AG04450 (cell line): ENCODE results near the gene ZC3H12C. TPM values are rescaled to one million over a fixed set of nuclear protein-coding genes. Genes with fewer than 3 reads are reported as not detected.

Experiments used
- CTCF ChIA-PET: fragments of 300-600, 350-600 bp; formaldehyde crosslinking; extraction: SDS; loops from one replicate; lab custom pipeline; 2022; ENCODE audit warnings: antibody characterized with exemption, inconsistent platforms; lab: Charles Lee
- POLR2A ChIA-PET: fragments of 350-600 bp; formaldehyde crosslinking; extraction: SDS; loops from one replicate; lab custom pipeline; 2021; ENCODE audit warnings: antibody characterized with exemption, inconsistent platforms; lab: Yijun Ruan, JAX
- DNase-seq: peaks from one replicate; pipeline ENCODE4 v3.0.0-alpha.2; 2011; ENCODE audit warnings: low read depth, low spot score
- H3K27ac ChIP-seq: one replicate; pipeline ENCODE4 v1.5.1; 2012; ENCODE audit warnings: low read depth, low read length, control low read depth
- H3K27me3 ChIP-seq: one replicate; pipeline ENCODE4 v1.6.0; 2012; ENCODE audit warnings: low read length; ENCODE audit not compliant: control insufficient read depth, insufficient read depth
- H3K4me3 ChIP-seq: 2 replicates; pipeline ENCODE4 v1.5.1; 2011; ENCODE audit warnings: mild to moderate bottlenecking, low read depth, low read length, control low read depth
- H3K9me3 ChIP-seq: 2 replicates; pipeline ENCODE4 v1.5.1; 2012; ENCODE audit warnings: low read length; ENCODE audit not compliant: control insufficient read depth, insufficient read depth
- polyA plus RNA-seq: library from polyadenylated mRNA; depleted of rRNA; stranded (reverse); fragments of >200 nt; gene quantifications from 2 replicates; pipeline ENCODE4 v1.2.3, GENCODE V29; 2011
- TF ChIP-seq, protein P1 (sequence below): IDR thresholded peaks from 2 replicates; pipeline ENCODE4 v1.5.1; 2011; ENCODE audit warnings: low read depth, low read length, control low read depth, inconsistent platforms

ZC3H12C gene
- polyA plus RNA-seq, 1 experiment: 10.9 TPM

GRCh38 chr11:110182886-110183285 is 89.7 kb downstream of the ZC3H12C start:
- CTCF ChIA-PET: no interaction called here
- DNase-seq: no peak
- H3K27me3 ChIP-seq: no peaks in the 10 kb centered on the region
- TF ChIP-seq, protein P1, sequence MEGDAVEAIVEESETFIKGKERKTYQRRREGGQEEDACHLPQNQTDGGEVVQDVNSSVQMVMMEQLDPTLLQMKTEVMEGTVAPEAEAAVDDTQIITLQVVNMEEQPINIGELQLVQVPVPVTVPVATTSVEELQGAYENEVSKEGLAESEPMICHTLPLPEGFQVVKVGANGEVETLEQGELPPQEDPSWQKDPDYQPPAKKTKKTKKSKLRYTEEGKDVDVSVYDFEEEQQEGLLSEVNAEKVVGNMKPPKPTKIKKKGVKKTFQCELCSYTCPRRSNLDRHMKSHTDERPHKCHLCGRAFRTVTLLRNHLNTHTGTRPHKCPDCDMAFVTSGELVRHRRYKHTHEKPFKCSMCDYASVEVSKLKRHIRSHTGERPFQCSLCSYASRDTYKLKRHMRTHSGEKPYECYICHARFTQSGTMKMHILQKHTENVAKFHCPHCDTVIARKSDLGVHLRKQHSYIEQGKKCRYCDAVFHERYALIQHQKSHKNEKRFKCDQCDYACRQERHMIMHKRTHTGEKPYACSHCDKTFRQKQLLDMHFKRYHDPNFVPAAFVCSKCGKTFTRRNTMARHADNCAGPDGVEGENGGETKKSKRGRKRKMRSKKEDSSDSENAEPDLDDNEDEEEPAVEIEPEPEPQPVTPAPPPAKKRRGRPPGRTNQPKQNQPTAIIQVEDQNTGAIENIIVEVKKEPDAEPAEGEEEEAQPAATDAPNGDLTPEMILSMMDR: no peak
- H3K9me3 ChIP-seq: no peaks in the 10 kb centered on the region
- POLR2A ChIA-PET: no interaction called here
- no peak overlapping the region for H3K4me3 ChIP-seq
- H3K27ac ChIP-seq: no peak overlapping the region

DNA sequence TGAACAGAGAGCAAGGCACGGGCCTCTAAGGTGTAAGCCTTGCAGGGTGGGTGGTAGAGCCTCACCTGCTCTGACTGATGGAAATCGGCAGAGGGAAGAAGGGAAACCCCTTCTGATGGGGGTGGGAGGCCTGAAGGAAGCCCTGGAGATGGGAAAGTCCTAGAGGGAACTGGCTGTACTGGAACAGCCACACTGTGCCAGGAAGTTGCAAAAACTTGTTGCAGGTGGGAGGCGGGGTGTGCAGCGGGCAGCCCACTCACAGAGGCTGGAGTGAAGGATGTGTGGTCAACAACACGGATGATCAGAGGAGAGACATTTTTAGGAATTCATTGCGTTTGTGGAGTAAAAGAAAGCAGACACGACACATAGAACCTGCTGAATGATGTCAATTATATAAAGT is 91.3 kb downstream of the ZC3H12C start:
- Histone ChIP-seq H3K4me3 (no peak overlapping the region), H3K9me3 (no peaks in the 10 kb centered on the region), H3K27me3 (no peaks in the 10 kb centered on the region), H3K27ac (no peak overlapping the region)
- TF ChIP-seq, protein P1: no peak
- ChIA-PET POLR2A (no interaction called here), CTCF (no interaction called here)
- no peak for DNase-seq

DNA sequence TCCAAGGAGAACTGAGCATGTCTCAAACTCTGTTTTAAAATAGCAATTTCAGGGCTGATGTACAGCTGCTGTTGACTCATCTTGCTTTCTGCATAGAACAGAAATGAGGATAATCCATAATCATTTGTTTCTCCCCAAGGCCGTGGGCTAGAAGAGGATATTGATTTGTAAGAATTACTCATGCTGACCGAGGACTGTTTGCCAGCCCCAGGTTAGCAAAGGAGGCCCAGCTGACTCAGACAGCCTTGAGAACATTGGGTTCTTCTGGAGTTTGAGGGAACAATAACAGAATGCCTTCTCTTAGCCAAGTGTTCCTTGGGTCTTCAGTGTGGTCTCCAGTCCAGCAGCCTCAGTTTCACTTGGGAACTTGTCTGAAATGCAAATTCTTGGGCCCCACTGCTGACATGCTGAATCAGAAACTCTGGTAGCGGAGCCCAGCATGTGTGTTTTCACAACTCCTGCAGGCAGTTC is 92.0 kb downstream of the ZC3H12C start:
- POLR2A ChIA-PET: no interaction called here
- Histone ChIP-seq H3K27me3 (no peaks in the 10 kb centered on the region), H3K9me3 (no peaks in the 10 kb centered on the region), H3K4me3 (no peak overlapping the region), H3K27ac (peak overlapping the region; percentile 21)
- CTCF ChIA-PET: interaction anchor here (1.6 kb wide), 1 partner anchor 12 kb away, joined by 5 read pairs; no protein-coding TSS in a partner anchor
- no peak for DNase-seq
- TF ChIP-seq, protein P1: no peak

- no peaks in the 10 kb centered on the region for H3K27me3 ChIP-seq
- CTCF ChIA-PET: interaction anchor here (1.6 kb wide), 1 partner anchor 12 kb away, joined by 5 read pairs; no protein-coding TSS in a partner anchor
- TF ChIP-seq, protein P1: no peak
- no peaks in the 10 kb centered on the region for H3K9me3 ChIP-seq
- H3K27ac ChIP-seq: no peak overlapping the region
- H3K4me3 ChIP-seq: no peak overlapping the region
- POLR2A ChIA-PET: no interaction called here
- no peak for DNase-seq
Observed at GRCh38 chr11:110185599-110185998, 92.4 kb downstream of the ZC3H12C start.

GRCh38 chr11:110186456-110186855 is 93.3 kb downstream of the ZC3H12C start:
- CTCF ChIA-PET: interaction anchor here (1.6 kb wide), 1 partner anchor 13 kb away, joined by 5 read pairs; no protein-coding TSS in a partner anchor
- no peak for DNase-seq
- TF ChIP-seq, protein P1: no peak
- Histone ChIP-seq H3K9me3 (no peaks in the 10 kb centered on the region), H3K27me3 (no peaks in the 10 kb centered on the region), H3K4me3 (no peak overlapping the region), H3K27ac (no peak overlapping the region)
- POLR2A ChIA-PET: no interaction called here
